ENCODE measurements around the gene METTL3.
A peak's percentile ranks its signal among the peaks of the same experiment; 100 is the strongest.

Gene METTL3

DNA sequence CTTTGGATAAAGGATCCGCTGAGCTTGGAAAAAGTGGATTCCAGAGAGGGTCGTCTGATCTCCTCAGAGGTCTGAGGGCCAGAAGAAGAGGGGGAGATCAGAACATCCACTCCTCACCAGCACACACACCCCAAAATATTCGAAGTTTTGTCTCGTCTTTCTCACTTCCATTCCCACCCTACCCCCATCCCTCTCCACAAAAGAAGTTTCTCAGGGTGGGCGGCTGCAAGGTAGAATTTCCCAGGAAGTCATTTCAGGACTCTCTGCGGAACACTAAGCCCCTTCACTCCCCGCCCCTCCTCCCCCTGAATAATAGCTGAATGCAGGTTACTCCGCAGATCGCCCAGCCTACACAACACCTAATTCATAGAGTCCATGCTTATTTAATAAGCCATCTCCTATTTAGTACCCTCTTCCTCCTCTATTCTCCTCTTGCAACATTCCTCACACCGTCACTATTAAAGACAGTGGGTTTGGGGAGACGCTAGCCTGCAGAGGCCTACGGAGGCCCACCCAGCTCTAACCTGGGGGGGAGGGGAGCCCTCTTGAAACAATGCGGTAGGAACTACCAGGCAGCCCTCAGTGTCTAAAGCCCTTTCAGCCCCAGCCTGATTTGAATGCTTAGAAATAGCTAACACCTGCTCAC, 15.7 kb upstream of the METTL3 start:
- no peak for FAIRE-seq

DNA sequence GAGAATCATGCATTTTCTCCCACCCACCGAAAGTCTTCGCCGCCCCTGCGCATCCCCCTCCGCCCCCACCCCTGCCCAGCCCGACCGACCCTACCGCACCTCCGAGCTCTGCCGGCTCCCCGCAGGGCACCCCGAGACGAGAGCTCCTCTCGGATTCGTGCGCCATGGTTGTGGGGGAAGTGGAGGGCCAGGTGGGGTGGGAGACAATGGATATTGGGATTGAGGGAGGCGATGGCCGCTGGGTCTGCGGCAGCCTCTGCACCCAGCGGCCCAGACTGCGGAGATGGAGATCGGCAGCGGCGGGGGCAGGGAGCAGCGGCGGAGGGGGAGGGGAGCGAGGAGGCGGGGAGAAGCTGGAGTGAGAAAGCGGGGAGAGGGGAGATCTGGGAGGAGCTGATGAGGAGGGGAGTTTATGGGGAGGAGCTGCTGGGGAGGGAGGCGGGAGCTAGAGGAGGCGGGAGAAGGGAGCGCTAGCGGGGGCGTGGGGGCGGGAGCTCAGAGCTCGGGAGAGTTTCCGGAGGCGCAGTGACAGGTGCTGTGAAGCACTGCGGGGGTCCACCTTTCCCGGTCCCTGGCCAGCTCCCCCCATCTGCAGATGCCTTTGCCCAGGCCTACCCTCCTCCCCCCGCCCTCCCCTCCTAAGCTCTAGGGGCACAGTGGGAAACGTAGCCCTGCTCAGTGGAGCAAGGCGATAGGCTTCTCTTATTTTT, 15.0 kb upstream of the METTL3 start, which contains the start of gene SALL2:
Gene SALL2, minus strand, starts transcription at position 385 of the 710 bp plus-strand sequence. Its CDS starts 219 bp downstream, at position 166.
- FAIRE-seq: no peak

DNA sequence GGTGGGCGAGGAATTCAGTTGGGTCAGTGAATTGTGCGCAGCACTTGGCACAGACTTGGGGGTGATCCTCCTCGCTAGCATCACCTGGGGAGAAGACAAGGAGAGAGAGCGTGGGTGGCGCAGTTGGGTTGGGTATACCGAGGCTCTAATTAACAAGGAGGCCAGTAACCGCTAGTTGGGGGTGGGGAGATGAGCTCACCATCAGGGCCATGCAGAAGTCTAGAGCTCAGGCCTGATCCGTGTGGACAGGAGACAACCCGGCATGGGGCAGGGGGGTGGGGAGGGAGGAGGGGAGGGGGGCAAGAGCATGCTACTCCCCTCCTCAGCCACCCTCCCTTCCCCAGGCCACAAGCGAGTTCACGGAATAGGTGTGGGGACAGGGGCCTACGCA, 14.4 kb upstream of the METTL3 start:
- FAIRE-seq: no peak

DNA sequence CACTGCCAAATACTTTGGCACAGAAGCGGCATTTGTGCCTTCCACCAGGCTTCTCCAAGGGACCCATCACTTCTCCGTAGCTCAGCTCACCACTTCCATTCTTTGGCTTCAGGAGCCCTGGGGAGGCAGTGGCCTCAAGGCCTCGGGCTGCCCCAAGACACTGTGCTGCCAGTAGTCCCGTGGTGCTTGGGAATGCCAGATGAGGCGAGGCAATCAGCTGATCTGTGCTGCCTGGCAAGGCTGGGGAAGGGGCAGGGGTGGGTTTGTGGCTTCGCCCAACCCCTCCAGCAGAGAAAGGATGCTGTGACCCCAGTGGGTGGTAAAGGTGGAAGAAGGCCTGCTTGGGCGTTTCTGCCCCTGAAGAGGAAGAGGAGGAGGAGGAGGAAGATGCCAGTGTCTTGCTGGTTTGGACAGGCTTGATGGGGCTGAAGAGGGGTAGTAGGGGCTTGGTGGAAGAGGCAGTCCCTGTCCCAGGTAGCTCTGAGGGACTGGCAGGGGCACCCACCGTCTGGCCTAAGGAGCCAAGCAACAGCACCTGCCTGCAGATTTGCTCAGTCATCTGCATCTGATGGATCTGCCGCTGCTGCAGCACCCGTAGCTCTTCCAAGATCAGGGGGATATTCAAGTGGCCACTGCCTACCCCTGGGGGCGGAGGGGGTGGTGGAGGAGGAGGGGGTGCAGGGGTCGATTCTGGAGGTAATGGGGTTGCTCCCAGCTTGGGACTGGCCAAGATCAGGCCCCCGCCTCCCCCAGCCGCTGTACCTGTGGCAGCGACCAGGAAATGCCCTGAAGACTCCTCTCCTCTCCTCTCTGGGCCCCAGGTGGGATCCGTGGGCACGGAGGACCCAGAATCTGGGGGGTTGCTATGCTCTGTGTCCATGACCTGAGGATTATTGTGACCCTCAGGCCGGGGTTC, 13.7 kb upstream of the METTL3 start:
- FAIRE-seq: no peak

DNA sequence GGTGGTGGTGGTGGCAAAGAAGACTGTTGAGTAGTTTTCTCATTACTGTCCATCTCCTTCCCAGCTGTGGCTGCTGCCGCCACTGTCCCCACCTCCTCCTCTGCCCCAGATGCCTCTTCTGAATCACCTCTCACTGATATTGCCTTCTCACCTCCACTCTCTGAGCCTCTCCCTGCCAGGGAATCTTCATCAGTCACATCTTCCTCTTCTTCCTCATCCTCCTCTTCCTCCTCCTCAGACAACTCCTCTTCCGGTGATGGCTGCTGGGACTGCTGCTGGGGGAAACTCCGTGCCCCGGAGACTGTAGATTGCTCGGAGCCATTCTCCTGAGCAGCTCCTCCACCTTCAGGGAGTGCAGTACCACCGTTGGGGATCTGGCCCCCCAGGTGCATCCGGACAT, 12.1 kb upstream of the METTL3 start:
- FAIRE-seq: no peak

DNA sequence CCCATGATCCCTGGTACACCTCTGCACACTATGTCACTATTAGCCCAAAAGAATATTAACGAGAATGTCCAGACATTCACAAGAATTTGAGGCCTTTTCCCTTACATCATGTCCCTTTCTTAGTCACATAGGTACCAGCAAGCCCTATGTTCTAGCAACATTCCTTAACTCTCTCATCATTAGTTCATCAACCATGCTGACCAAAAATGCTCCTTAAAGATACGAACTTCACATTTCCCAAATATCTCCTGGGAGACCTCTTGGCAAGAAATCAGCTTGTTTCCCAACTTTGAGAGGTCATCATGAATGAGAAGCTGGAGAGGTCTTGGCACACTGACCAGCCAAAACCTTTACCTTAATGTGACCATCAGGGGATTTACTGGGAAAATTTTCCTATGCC, 10.4 kb upstream of the METTL3 start:
- no peak for FAIRE-seq

DNA sequence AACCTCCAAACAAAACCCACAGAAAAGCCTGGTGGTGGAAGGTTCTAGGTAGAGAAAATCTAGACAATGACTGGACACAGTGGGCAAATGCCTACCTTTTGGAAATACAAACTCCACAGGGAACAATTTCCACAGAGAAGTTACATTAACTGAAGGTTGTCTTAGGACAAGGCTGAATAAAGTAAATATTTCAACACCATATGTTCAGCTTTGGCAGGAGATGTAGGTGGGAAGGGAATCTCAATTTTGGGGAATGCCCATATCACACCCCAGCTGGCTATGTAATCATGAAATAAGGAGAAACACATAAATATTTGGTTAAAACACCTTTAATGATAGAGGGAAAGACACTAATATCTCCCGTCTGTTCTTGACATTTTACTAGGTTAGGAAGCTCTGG, 9.6 kb upstream of the METTL3 start:
- FAIRE-seq: no peak

DNA sequence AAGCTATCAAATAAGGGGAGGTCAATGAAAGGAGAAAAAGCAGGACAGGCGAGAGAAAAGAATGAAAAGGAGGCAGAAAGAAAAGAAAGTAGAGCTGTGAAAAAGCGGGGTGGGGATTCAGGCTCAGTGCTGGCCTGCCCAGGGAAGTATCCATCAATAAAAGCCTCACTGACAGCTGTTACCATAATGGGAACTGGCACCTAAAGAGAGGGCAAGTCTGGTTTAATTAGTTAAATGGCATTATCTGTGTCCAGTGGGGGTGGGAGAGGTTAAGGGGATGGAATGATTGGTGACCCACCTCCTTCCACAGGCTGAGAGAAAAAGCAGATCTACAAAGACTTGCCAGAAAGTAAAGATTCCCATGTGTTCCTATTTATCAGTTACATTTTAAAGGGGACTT, 7.6 kb upstream of the METTL3 start:
- FAIRE-seq: no peak

DNA sequence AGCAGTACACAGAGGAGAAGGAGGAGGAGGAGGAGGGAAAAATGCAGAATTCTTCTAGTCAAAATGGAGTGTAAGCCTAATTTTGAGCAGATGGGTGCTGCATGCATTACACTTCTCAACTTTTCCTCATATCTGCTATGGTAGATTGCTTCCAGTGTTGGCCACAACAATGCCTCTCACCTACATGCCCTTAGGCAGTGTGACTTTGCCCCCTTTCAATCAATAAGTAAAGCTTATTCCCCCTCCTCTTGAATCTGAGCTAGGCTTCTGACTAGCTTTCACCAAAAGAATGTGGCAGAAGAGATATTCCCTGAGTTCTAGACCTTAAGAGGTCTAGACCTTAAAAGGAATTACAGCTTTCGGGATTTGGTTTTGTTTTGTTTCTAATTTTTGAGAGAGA, 3.2 kb upstream of the METTL3 start:
- FAIRE-seq: no peak

DNA sequence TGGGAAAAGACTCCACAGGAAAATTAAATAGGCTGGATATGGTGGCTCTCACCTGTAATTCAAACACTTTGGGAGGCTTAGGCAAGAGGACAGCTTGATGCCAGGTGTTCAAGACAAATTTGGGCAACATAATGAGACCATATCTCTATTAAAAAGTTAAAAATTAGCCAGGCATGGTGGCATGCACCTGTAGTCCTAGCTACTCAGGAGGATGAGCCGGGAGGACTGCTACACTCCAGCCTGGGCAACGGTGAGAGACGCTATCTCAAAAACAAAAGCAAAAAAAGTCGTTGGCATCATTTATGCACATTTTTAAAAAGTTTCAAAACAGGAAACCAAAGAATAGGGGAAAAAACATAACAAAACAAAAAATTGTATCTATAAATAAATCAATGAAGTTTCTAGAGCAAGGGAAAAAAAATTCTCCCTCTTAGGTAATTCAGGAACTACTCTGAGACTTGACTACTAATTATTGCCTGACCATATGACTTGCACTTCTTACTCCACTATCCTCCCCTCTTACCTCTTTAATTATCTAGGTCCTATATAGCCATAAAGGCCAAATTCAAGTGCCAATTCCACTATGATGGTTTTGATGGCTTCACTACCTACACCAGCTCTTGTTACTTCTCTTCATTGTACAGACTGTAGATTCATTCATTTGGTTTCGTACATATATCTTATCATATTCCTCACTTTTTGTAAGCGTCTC, 1.6 kb downstream of the METTL3 start:
- FAIRE-seq: no peak

DNA sequence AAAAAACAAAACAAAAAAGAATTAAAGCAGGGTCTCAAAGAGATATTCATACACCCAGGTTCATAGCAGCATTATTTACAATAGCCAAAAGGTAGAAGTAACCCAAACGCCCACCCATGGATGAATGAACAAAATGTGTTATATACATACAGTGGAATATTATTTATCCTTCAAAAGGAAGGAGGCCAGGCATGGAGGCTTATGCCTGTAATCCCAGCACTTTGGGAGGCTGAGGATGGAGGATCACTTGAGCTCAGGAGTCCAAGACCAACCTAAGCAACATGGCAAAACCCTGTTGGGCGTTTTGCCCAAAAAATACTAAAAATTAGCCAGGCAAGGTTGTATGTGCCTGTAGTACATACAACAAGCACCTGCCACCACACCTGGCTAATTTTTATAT, 4.6 kb downstream of the METTL3 start:
- no peak for FAIRE-seq

DNA sequence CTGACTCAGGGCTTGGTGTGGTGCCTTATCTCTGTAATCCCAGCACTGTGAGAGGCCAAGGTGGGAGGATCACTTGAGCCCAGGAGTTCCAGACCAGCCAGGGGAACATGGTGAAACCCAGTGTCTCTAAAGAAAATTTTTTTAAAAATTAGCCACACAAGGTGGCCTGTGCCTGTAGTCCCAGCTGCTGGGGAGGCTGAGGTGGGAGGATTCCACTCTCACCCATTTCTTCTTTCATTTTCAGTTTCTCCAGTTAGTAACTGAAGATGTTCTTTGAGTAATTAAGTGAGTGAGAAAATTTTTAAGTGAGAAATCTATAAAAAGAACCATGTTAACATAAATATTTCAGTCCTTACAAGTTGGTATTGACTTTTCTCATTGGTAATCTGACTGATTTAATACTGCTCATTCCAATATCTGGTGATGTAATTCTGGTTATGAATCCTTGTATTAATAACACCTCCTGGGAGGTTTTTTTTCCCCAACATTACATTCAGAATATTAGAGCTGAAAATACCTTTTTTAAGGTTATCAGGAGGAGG, 6.1 kb downstream of the METTL3 start:
- FAIRE-seq: no peak

DNA sequence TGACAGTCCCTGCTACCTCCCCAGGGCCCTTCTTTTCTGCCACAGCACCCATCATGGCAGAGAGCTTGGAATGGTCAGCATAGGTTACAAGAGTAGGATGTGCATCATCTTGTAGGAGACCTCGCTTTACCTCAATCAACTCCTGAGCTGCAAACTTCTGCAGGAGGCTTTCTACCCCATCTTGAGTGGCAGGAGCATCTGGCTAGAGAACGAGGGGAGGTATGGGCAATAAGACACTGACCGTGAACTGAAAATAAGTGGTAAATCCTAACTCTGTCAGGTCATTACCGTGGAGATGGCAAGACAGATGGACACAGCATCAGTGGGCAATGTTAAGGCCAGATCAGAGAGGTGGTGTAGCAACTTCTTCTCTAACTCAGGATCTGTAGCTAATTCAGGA, 7.8 kb downstream of the METTL3 start:
- no peak for FAIRE-seq

DNA sequence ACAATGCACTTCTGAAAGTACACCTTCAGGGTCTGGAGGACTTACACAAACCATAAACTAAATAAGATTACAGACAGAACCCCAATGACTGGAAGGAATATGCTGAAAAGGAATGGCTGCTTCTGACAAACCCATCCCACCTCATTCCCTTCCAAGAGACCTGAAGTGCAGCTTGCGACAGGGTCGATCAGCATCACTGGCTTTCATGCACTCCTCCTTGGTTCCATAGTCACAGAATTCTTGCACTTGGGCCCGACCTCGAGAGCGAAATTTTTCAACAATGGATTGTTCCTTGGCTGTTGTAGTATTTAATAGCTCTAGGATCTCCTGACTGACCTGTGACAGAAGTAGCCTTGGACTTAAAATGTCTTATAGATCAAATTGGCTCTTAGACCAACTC, 9.6 kb downstream of the METTL3 start:
- no peak for FAIRE-seq

DNA sequence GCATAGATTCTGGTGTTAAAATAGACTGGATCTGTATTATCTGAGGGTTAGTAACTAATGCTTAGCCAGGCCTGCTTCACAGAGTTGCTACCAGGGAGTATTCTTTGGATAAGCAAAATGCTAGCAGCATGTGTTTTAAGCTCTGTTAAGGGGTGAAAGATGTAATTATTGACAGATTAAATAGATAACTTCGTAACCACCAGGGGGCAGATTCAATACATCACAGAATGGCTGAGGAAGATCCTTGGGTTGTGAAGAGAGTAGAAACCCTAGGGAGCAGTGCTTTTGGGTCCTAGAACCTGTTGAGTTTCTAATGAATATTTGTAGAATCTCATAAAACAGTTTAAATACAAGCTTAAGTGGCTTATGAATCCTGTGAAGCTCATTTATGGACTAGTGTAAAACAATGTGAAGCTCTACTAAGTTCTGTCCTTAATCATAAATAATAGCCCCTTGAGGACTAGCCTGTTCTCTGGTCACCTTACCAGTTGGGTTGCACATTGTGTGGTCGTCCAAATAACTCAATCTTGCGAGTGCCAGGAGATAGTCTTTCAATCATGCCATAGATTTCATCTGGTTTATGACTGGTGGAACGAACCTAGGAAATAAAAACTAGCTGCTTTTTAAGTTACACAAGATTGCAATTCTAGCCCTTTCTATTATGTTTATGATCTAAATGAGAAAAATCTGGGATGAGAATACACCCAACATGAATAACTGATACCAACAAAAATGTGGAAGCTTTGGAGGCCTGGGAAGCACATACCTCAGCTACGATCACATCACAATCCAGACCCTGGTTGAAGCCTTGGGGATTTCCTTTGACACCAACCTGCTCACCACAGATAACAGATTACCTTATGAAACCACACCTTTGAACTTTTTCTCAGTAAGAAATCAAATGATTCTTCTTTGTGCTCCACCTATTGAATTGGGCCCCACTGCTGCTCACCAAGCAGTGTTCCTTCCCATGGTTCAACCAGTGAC, 12.3 kb downstream of the METTL3 start:
- no peak for FAIRE-seq

DNA sequence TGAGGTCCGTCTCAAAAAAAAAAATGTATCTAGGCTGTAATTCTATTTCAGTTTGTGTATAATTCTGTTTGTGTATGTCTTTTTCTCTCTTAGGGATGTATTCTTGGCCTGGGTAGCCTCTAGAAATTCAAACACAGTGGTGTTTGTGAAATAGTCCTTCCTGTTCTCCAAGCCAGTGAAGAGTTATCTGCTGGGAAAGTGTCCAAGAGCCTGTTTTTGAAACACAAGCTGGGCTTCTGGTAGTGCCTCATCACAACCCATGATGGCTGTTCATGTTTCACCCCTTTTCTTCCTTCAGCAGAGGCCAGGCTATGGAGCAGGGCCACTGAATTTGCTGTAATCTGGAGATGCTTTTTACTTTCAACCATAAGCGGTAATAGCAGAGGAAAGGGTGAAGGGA, 14.7 kb downstream of the METTL3 start:
- FAIRE-seq: no peak

DNA sequence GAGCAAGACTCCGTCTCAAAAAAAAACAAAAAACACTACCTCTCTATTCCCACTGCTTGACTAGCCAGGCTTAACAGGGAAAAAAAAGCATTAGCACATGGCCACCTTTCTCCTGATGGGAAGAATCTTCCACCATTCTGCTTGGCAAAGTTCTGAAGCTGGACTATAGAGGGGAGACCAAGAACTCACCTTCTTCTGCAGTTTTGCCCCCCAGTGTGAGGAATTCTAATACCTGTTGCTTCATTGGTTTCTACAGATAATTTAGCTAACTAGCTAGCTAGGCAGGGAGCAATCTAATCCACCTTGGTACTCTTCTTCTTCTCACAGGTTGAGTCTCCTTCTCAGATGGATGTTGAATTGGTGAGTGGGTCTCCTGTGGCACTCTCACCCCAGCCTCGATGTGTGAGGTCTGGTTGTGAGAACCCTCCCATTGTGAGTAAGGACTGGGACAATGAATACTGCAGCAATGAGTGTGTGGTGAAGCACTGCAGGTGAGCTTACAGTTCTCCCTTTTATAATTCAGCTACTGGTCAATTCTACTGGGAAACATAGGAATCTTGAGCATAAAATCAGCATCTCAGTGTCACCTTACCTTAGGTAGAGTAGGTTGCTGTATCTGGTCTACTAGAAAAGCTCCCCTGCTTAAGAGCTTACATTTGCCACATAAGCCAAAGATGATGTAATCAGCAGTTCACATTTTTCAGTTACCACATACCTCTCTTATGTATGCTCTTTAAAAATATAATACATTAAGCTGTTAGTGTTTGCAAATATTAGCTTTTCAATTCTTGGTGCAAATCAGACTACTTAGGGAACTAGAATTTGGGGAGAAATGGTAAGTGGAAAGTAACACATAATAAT, 16.0 kb downstream of the METTL3 start:
- no peak for FAIRE-seq

DNA sequence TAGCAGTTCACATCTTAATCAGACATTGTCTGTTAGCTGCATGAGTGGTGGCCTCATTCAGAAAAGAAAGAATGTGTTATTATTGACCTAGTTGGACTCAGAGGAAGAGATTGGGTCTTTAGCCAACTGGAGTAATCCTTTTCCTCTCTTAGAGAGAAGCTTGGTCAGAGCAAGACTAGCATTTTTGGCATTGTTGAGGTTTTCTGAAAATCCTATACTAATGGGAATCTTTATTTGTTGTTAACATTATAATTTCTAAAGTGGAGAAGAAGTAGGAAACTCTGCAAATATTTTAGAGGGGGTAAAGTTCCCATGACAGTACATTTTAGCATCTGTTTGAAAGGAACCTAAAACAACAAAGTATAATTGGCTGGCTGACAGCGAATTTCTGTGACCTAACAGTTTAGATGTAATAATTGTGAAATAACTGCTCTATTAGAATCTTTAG, 24.5 kb downstream of the METTL3 start:
- no peak for FAIRE-seq

DNA sequence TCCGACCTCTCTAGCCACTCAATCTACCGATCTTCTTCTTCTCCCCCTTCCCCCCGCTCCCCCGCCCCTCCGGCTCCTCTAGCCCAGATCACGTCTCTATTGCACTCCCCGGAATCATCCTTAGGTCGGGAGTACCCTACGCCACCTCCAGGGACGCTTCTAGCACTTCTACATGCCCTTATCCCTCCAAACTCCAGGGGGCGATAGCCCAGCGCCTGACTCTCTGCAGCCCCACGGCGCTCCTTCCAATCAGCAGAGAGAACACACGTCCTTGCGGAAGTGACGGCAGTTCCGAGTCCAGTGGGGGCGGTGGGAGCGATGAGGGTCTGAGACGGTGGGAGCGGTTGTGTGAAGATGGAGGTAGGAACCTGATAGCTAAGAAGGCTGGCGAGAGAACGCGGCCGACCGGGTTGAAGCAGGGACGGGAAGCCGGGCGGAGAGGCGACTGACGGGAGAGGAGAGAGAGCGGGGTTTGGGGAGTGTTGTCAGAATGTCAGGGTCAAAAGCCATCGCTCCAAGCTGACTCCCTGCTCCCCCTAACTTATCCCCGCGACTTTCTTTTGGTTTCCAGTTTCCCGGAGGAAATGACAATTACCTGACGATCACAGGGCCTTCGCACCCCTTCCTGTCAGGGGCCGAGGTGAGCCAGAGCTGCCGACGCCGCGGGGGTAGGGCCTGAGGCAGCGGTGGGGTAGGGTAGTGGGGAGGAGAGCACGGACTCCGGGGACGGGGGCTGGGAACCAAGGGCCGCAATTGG, 34.0 kb downstream of the METTL3 start, which contains the start of the genes RAB2B and TOX4:
Gene RAB2B, minus strand, starts transcription at position 35 of the 757 bp plus-strand sequence. CDS start 87 bp downstream, outside the sequence.
Gene TOX4, plus strand, starts transcription at position 271 of the 757 bp plus-strand sequence. Its CDS starts 84 bp downstream, at position 355.
- peak; percentile 94 for FAIRE-seq

All from A204.1 (cell line).